Neural crest cell (in vitro differentiated cells): ENCODE results near the gene AMHR2. TPM values are rescaled to one million over a fixed set of nuclear protein-coding genes. Genes with fewer than 3 reads are reported as not detected.

Experiments
- DNase-seq: peaks from one replicate; pipeline ENCODE4 v3.0.0; 2021; ENCODE audit warnings: low read depth, mixed read lengths, low spot score
- H3K27ac Mint-ChIP-seq: one replicate; pipeline ENCODE4 v1.8.0; 2021; ENCODE audit warnings: mild to moderate bottlenecking, mixed read lengths; ENCODE audit not compliant: unreplicated experiment
- H3K27me3 Mint-ChIP-seq: 2 replicates; pipeline ENCODE4 v1.8.0; 2021; ENCODE audit warnings: low read depth, mild to moderate bottlenecking, mixed read lengths
- H3K36me3 Mint-ChIP-seq: 2 replicates; pipeline ENCODE4 v1.8.0; 2021; ENCODE audit warnings: low read depth, mild to moderate bottlenecking, mixed read lengths
- H3K4me1 Mint-ChIP-seq: 2 replicates; pipeline ENCODE4 v1.8.0; 2021; ENCODE audit warnings: mixed read lengths
- H3K4me3 Mint-ChIP-seq: one replicate; pipeline ENCODE4 v1.8.0; 2021; ENCODE audit warnings: mild to moderate bottlenecking, mixed read lengths
- H3K9me3 Mint-ChIP-seq: 2 replicates; pipeline ENCODE4 v1.8.0; 2021; ENCODE audit warnings: mixed read lengths
- total RNA-seq: library from RNA; stranded (reverse); gene quantifications from 2 replicates; pipeline ENCODE4 v1.2.1, GENCODE V29; 2021
- TF ChIP-seq, protein P1 (sequence below): fragments of 200-600 bp; sonication (generic); conservative IDR thresholded peaks from 2 replicates; pipeline ENCODE4 v1.5.0; 2021; ENCODE audit warnings: antibody characterized with exemption, mild to moderate bottlenecking

The AMHR2 gene
- total RNA-seq, 1 donor from 2014 or later, result not detected

DNA sequence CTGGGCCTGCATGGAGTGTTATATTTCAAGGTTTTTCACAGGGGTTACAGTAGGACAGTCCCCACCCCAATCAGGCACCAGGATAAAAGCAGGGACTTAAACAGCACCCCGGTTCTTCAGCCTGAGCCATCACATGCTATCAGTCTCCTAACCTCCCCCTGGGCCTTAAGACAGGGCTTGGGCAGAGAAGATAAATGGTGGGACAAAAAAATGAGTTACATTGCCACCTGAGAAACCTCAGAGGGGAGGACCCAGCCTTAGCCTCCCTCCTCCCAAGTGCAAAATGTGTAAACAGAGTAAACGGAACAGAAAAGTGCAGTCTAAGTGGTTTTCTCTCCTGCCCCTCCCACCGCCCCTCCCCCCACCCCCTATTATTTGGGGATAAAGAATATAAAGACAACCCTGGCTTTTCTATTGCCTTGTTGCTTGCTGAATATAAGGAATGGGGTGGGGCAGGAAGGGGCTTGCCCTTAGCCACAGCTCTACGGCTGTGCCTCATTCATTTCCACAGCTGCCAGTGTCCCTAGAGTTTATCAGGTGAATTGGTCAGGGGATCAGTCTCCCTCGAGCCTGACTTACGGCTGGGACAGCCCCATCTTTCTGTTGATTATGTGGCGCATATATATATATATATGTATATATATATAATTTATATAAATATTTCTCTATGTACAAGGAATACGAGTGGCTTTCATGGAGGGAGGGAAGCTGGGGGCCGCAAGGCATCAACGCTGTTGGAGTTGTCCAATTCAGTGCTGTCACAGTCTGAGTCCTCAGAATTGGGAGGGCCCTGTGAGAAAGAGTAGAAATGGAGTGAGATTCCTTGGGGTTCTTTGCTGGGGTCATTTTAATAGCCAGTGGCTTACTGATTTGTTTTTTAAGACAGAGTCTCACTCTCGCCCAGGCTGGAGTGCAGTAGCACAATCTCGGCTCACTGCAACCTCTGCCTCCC lies 57.1 kb downstream of the AMHR2 start:
- Mint-ChIP-seq H3K4me1 (peaks cover 31% of the 10 kb centered on the region), H3K9me3 (no peaks in the 10 kb centered on the region), H3K27me3 (peaks cover 16% of the 10 kb centered on the region), H3K36me3 (peaks cover 35% of the 10 kb centered on the region), H3K4me3 (peak overlapping the region; percentile 56), H3K27ac (peak overlapping the region; percentile 12)
- DNase-seq, result no peak
- TF ChIP-seq, protein P1, sequence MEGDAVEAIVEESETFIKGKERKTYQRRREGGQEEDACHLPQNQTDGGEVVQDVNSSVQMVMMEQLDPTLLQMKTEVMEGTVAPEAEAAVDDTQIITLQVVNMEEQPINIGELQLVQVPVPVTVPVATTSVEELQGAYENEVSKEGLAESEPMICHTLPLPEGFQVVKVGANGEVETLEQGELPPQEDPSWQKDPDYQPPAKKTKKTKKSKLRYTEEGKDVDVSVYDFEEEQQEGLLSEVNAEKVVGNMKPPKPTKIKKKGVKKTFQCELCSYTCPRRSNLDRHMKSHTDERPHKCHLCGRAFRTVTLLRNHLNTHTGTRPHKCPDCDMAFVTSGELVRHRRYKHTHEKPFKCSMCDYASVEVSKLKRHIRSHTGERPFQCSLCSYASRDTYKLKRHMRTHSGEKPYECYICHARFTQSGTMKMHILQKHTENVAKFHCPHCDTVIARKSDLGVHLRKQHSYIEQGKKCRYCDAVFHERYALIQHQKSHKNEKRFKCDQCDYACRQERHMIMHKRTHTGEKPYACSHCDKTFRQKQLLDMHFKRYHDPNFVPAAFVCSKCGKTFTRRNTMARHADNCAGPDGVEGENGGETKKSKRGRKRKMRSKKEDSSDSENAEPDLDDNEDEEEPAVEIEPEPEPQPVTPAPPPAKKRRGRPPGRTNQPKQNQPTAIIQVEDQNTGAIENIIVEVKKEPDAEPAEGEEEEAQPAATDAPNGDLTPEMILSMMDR, result peak; percentile 16

Other genes with a start within 250 kb of the AMHR2 start
- 52.7 and 59.6 TPM in 2 replicates for gene ZNF740, start 243.1 kb upstream of the AMHR2 start, total RNA-seq
- 22.1 and 26.5 TPM in 2 replicates for gene CSAD, start 242.9 kb upstream of the AMHR2 start, total RNA-seq
- not detected in 2 replicates for gene ITGB7, start 216.6 kb upstream of the AMHR2 start, total RNA-seq
- 5.4 and 5.9 TPM in 2 replicates for gene RARG, start 191.6 kb upstream of the AMHR2 start, total RNA-seq
- 56.3 and 65.8 TPM in 2 replicates for gene ESPL1, start 155.6 kb upstream of the AMHR2 start, total RNA-seq
- 324 and 326 TPM in 2 replicates for gene PFDN5, start 128.3 kb upstream of the AMHR2 start, total RNA-seq
- 67.1 and 72.7 TPM in 2 replicates for gene MYG1, start 124.2 kb upstream of the AMHR2 start, total RNA-seq
- 94.1 and 95.1 TPM in 2 replicates for gene AAAS, start 102.2 kb upstream of the AMHR2 start, total RNA-seq
- gene SP7, start 87.5 kb upstream of the AMHR2 start, total RNA-seq, result 0.07 TPM in 1 of 2 replicates, not detected in the other
- gene SP1, start 43.7 kb upstream of the AMHR2 start, total RNA-seq, result 88.1 and 96.0 TPM in 2 replicates
- 82.8 and 89.1 TPM in 2 replicates for gene PRR13, start 17.9 kb downstream of the AMHR2 start, total RNA-seq
- gene PCBP2, start 28.2 kb downstream of the AMHR2 start, total RNA-seq, result 1,351 and 1,375 TPM in 2 replicates
- gene MAP3K12, start 75.6 kb downstream of the AMHR2 start, total RNA-seq, result 32.9 and 33.0 TPM in 2 replicates
- 66.6 and 73.1 TPM in 2 replicates for gene TARBP2, start 77.4 kb downstream of the AMHR2 start, total RNA-seq
- gene NPFF, start 83.6 kb downstream of the AMHR2 start, total RNA-seq, result 0.73 TPM in 1 of 2 replicates, not detected in the other
- gene ATF7, start 202.5 kb downstream of the AMHR2 start, total RNA-seq, result 32.5 and 37.4 TPM in 2 replicates